H1 (cell line): ENCODE results near the gene CACNG1.
"Not testable (repeated sequence)": the region's sequence is repeated elsewhere in the genome, so short reads cannot be mapped to it uniquely, and the experiment has no call there.

Source experiments
- CBX5 ChIP-seq: fragments of 300-800, 300-1000 bp; sonication (generic); IDR thresholded peaks from 2 replicates; pipeline ENCODE4 v1.7.1; 2016; ENCODE audit warnings: antibody characterized with exemption, low read length, low read depth
- CHD2 ChIP-seq: IDR thresholded peaks from 2 replicates; pipeline ENCODE4 v1.6.1; 2012; ENCODE audit warnings: low read length, improper control_type of control experiment
- CTCF ChIP-seq, 3 experiments: IDR thresholded peaks; 1 replicate in 2 of 3; 2 replicates in 1 of 3; pipeline versions ENCODE4 v1.5.1 to v1.6.1; 2011; ENCODE audit warnings: low read length in 3 of 3, mild to moderate bottlenecking in 3 of 3, inconsistent platforms in 2 of 3, low read depth in 1 of 3, moderate library complexity in 1 of 3; ENCODE audit not compliant: insufficient read depth in 1 of 3; ENCODE audit errors: control extremely low read depth in 1 of 3
- EGR1 ChIP-seq: IDR thresholded peaks from 2 replicates; pipeline ENCODE4 v1.6.1; 2011; ENCODE audit warnings: low read depth, low read length, borderline replicate concordance
- GABPA ChIP-seq: IDR thresholded peaks from 2 replicates; pipeline ENCODE4 v1.6.1; 2011; ENCODE audit warnings: mild to moderate bottlenecking, low read length, moderate library complexity, borderline replicate concordance; ENCODE audit not compliant: insufficient read depth
- HDAC2 ChIP-seq, 2 experiments: fragments of 300-600 bp in 1 of 2; sonication (generic) in 1 of 2; IDR thresholded peaks; 2 replicates each; pipeline ENCODE4 v1.6.1; 2011 to 2012; ENCODE audit warnings: low read depth in 2 of 2, low read length in 2 of 2, mild to moderate bottlenecking in 2 of 2, moderate library complexity in 2 of 2, borderline replicate concordance in 1 of 2, inconsistent platforms in 1 of 2
- JUN ChIP-seq: IDR thresholded peaks from 2 replicates; pipeline ENCODE4 v1.6.1; 2011; ENCODE audit warnings: low read depth, mild to moderate bottlenecking, improper control_type of control experiment, low read length
- NANOG ChIP-seq: IDR thresholded peaks from 2 replicates; pipeline ENCODE4 v1.6.1; 2011; ENCODE audit warnings: low read length, low read depth, mild to moderate bottlenecking, inconsistent platforms; ENCODE audit not compliant: insufficient read depth, poor library complexity, severe bottlenecking
- POLR2A ChIP-seq, 2 experiments: IDR thresholded peaks; 1 replicate in 1 of 2; 2 replicates in 1 of 2; pipeline ENCODE4 v1.6.1; 2011; ENCODE audit warnings: low read depth in 2 of 2, low read length in 2 of 2, mild to moderate bottlenecking in 2 of 2; ENCODE audit errors: control extremely low read depth in 1 of 2
- POLR2AphosphoS5 ChIP-seq: IDR thresholded peaks from 2 replicates; pipeline ENCODE4 v1.6.1; 2011; ENCODE audit warnings: low read depth, low read length
- RNF2 ChIP-seq: fragments of 200-900, 300-1000 bp; sonication (generic); IDR thresholded peaks from 2 replicates; pipeline ENCODE4 v1.7.1; 2016; ENCODE audit warnings: borderline replicate concordance, low read depth, mild to moderate bottlenecking, antibody characterized with exemption, low read length; ENCODE audit not compliant: poor library complexity, severe bottlenecking; ENCODE audit errors: missing control alignments
- ZNF274 ChIP-seq: IDR thresholded peaks from 2 replicates; pipeline ENCODE4 v1.7.0; 2012; ENCODE audit warnings: low read length, borderline replicate concordance; ENCODE audit errors: extremely low read depth

- TF ChIP-seq CTCF (IDR thresholded peaks at IDR 0.05; ENCODE audit: control extremely low read depth in 1 of 3, insufficient read depth in 1 of 3, low read depth in 1 of 3, low read length in 3 of 3); ZNF274; HDAC2 (IDR thresholded peaks at IDR 0.05; ENCODE audit: borderline replicate concordance in 1 of 2, low read depth in 2 of 2, low read length in 2 of 2); CHD2; POLR2AphosphoS5; RNF2; EGR1; CBX5; NANOG; JUN; POLR2A (IDR thresholded peaks at IDR 0.05; ENCODE audit: control extremely low read depth in 1 of 2, low read depth in 2 of 2, low read length in 2 of 2); GABPA: not testable (repeated sequence)
Measured at GRCh38 chr17:67092710-67093109, 48.4 kb downstream of the CACNG1 start.
